M059J (cell line): ENCODE results near the gene BMP3. TPM values are rescaled to one million over a fixed set of nuclear protein-coding genes. Genes with fewer than 3 reads are reported as not detected.

Experiments
- DNase-seq: peaks from one replicate; pipeline ENCODE4 v3.0.0-alpha.2; 2012; ENCODE audit warnings: low read depth
- total RNA-seq: library from RNA; depleted of rRNA; stranded (reverse); fragments of >200 nt; shearing (Covaris generic); gene quantifications from 2 replicates; pipeline ENCODE4 v1.2.3, GENCODE V29; 2014

BMP3 gene
- total RNA-seq, 1 experiment from 2014 or later: not detected

DNA sequence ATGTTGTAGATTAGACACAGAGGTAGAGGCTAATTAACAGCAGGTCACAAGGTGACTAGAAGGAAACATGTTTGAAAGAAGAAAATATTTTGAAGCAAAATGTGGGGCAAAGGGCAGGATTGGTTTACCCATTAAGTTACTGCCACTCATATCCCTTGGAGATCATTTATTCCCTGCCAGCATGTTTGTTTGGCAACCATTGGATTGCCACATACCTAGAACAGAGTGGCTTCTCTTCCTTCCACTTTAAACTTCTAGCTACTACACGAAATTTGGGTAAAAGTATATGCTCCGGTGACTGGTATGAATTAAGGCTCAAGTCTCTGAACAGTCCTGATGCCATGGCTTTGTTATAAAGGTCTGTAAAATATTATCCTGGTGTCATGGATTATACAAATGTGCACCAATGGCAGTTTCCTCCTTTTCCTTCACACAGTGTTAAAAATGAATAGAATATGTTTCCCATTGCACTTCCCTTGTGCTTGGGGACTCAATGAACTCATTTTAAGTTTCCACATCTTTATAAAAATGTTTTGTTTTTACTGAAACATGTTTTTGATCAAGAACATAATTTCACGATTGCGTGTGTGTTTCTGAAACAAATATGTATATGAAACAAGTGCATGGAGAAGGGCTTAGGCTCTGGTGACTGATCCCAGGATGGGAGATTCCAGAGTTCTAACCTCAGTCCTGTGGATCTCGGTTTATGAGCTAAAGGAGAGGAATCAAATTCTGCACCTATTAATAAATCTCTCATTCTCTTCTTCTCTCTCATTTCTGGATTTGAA, 12.3 kb downstream of the BMP3 start:
- DNase-seq: no peak

DNA sequence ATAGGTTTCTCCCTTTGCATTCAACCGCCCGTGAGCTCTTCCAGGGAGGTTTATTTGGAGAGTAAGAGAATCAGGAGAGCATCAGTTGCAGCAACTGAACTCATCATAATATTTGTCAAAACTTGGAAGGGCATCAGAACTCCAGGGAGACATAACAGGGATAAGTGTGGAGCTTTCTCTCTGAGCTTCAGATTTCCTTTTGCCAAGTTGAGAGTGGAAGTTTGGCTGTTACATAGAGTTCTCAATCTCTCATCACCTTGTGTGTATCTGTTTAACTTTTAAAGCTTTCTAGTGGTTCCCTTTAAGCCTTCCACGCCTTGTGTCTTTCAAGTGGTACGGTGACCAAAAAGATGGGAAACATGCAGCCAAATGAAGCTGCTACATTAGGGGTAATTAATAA, 18.8 kb downstream of the BMP3 start:
- DNase-seq: no peak

- no peak for DNase-seq
These were observed 19.4 kb downstream of the BMP3 start for GRCh38 chr4:81049907-81050306.

- DNase-seq: peak; percentile 46
These were observed 21.9 kb downstream of the BMP3 start for GRCh38 chr4:81052119-81053068.

DNA sequence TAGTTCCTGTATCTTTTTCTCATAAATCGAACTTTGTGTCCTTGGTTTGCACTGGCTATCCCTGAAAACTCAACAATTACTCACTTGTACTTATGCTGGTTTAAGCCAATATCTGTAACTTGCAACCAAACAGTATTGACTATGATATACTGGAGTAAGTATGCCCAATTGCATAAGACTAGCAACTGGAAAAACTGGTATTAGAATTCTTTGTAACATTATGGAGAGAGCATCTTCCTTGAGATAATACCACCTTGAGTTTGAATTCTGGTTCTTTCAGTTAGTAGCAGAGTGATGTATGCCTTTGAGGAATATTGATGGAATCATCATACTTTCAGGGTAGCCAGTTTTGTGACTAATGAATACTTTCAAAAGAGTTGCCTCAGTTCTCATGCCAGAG, 28.1 kb downstream of the BMP3 start:
- DNase-seq: no peak

DNA sequence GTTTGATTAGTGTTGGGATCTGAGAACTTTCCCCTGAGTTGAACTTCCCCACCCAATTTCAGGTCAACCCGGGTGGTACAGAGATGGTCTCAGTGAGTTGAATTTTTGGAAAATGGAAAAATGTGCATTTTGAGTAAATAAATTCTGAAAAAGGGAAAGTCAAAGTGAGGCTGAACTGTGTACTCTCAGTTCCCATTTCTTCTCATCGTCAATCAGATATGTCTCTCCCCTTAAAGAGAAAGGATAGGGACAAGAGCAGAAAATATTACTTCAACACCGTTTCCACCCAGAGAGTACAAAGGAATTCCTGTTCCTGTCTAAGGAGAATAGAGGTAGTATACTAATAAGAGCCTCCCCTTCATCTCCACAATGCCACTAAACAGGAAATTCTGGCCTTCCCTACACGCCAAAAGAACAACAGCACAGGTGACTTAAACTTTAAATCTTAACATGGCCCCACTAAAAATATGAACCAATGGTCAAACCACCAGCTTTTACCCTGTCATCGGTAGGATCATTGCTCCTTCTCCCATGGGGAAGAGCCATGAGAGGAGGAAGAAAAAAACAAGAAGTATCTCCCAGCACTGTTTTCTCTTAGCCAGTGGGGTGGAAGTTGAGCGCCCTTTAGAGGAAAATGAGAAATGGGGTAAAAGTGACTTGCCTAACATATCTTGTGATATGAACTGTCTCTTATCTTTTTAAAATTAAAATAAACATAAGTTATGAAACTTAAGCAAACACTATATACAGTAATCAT, 30.3 kb downstream of the BMP3 start:
- no peak for DNase-seq

- DNase-seq: no peak
These were observed 30.8 kb downstream of the BMP3 start for GRCh38 chr4:81061344-81061730.

DNA sequence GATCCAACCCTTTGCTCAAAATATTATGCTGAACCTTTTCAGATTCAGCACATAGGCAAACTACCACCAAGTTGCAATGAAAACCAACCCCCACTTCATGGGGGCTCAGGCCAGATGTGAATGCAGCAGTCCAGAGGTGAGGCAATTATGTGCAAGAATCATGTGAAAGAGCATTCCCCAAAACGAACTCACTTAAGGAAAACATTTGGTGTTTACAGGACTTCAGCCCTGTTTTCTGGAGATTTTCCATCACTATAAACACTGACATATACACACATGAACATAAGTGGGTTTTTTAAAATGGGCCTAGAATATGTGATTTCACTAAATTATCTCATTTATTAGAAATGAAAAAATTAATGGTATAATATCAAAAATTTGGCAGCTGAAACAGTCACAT, 31.5 kb downstream of the BMP3 start:
- no peak for DNase-seq

DNA sequence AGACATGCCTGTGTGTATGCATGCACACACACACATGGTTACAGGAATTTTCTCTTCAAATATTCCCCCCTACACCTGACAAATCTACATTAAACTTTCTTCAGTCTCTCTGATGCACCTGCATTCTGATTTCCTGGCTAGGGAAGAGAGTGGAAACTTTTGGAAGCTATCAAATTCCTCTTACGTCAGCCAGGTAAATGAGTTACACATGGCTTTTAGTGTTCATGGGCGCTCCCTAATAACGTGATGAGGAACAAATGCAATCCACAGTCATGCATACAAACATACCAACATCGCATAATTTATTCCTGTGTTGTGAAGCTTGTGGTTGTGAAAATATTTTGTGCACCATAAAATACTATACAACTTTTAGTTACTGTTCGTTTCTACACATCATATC, 34.9 kb downstream of the BMP3 start:
- no peak for DNase-seq

DNA sequence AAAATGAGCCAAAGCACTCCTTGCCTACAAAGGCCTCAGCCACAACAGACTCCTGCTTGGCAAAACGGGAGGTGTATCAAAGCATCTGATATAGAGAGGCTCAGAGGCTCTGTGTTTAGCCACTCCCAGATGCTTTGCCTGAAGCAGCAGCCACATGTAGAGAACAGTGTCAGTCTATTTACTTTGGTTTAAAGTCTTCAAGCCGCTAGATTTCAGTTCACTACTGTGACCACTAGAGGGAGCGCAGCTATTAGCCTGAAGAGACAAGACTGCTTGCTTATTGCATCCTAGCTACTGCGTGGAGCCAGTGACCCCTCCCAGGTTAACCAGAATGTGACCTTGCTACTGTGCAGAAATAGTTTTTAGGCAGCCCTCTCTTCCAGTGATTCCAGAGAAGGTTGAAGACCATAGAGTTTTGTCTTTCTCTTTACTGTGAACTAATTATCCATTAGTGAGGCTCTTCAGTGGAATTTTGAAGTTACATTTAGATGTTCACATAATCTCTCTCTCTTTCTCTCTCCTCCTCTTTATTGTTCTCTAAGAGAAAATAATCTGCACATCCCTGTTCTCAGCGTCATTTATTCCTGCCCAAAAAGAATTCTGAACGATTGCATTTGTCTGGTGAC, 39.3 kb downstream of the BMP3 start:
- peak; percentile 75 for DNase-seq

DNA sequence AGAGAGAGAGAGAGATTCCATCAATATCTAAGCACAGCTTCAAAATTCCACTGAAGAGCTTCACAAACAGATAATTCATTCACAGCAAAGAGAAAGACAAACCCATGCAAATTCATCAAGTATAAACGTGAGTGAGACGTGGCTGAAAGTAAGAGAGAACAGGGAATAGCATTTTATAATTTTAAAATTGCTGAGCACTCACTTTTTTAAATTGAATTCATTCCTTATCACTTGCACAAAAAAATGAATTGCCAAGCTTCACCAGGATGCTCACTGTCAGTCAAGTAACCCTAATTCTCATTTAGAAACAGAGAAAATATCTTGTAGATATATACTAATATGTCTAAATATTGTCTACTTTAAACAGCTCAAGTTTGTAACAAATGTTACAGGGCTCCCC, 40.5 kb downstream of the BMP3 start:
- no peak for DNase-seq

GRCh38 chr4:81081156-81081555, 50.6 kb downstream of the BMP3 start:
- DNase-seq: no peak

- peak; percentile 49 for DNase-seq
These were observed 53.5 kb downstream of the BMP3 start for GRCh38 chr4:81084029-81084428.

- no peak for DNase-seq
These were observed 54.1 kb downstream of the BMP3 start for GRCh38 chr4:81084634-81085033.

DNA sequence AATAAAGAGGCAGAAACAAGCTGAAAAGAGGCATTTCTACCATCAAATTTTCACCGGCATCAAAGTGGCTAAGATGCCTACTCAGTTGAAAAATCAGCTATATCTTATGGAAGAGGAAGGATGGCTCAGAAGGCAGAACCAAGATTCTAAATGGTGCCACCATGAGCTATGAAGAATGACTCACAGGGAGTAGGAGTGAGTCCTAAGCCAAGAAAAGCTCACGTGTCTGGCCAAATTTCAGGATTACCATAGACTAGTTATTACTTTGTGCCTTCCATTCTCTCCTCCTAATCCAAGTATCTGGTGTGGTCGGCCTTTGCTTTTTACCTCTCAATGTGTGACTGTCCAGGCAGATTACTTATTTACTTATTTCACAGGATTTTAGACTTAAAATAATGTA, 54.8 kb downstream of the BMP3 start:
- peak; percentile 13 for DNase-seq

GRCh38 chr4:81085979-81086378, 55.5 kb downstream of the BMP3 start:
- no peak for DNase-seq

DNA sequence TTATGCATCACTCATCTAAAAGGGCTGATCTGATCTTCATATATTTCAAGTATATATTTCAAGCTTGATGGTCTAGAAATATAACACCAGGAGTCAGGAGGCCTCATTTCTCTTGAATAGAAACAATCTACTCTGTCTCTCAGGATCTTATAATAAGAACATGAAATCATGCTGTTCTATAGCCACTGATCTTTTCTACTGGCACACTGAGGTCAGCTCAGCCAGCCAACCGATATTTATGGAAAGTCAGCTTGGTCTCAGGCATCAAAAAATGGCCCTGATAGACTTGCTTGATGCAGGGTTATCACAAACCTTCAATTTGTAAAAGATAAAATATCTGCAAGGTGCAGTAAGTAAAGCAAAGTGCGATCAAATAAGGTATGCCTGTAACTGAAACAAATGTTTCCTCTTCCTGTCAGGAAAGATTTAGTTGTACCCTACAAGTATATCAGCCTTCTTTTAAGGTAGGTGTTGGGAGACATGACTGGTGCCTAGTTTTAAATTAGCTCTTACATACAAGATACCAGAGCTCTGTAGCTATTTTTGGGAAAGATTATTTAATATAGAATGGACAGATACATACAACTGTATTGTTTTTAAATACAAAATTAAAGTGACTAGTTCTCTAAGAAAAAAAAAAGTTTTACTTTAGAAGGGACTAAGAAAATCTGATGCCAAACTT, 63.4 kb downstream of the BMP3 start:
- no peak for DNase-seq

- no peak for DNase-seq
These were observed 64.9 kb downstream of the BMP3 start for GRCh38 chr4:81095389-81095788.

GRCh38 chr4:81096566-81096965, 66.1 kb downstream of the BMP3 start:
- no peak for DNase-seq

DNA sequence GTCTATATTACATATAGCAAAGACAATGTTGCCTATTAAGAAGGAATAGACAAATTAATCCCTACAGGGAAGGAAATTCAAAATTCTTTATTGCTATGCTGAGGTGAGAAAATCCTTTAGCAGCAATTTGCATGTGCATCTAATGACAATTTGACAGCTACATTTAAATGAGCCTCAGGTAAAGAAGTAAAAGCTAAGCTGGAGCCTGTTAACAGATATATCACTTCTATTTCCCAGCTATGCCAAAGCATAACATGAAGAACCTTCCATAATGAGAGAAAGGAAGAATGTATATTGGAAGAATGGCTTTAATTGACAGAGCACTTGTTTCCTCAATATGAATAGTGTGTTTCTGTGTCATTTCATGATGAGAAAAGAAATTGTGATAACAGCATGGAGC, 71.6 kb downstream of the BMP3 start:
- no peak for DNase-seq

GRCh38 chr4:81106150-81106549, 75.6 kb downstream of the BMP3 start:
- DNase-seq: no peak
